D721Med (cell line): ENCODE results near the gene PRSS21.

Experiments
- DNase-seq: peaks from one replicate; pipeline ENCODE4 v3.0.0; 2011; ENCODE audit warnings: low spot score; ENCODE audit not compliant: insufficient read length
- FAIRE-seq: peaks from 2 replicates; lab custom pipeline; 2011; peaks lifted over from hg19 to GRCh38; lab: Jason Lieb, UNC
- TF ChIP-seq, protein P1 (sequence below): IDR thresholded peaks from 2 replicates; pipeline ENCODE4 v1.5.1; 2012; ENCODE audit warnings: mild to moderate bottlenecking, control low read depth; ENCODE audit not compliant: insufficient read depth; ENCODE audit errors: missing control alignments

The PRSS21 gene

DNA sequence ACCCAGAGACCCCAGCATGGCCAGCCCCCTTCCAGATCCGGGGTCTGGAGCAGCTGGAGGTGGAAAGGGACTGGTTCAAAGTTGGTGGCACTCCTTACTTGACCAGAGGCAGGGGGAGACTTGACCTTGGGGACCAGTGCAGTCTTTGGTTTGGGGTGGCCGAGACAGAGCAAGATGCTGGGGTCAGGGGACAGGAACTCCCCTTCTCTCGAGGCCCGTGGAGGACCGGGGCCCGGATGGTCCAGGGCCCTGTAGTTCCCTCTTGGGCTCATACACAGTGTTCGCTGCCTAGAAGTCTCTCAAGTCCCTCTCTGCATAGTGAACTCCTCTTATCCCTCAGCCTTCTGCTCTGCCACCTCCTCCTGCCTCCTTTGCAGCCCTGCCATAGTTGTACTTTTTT lies 29.1 kb upstream of the PRSS21 start:
- DNase-seq, result no peak
- FAIRE-seq, result no peak
- TF ChIP-seq, protein P1, sequence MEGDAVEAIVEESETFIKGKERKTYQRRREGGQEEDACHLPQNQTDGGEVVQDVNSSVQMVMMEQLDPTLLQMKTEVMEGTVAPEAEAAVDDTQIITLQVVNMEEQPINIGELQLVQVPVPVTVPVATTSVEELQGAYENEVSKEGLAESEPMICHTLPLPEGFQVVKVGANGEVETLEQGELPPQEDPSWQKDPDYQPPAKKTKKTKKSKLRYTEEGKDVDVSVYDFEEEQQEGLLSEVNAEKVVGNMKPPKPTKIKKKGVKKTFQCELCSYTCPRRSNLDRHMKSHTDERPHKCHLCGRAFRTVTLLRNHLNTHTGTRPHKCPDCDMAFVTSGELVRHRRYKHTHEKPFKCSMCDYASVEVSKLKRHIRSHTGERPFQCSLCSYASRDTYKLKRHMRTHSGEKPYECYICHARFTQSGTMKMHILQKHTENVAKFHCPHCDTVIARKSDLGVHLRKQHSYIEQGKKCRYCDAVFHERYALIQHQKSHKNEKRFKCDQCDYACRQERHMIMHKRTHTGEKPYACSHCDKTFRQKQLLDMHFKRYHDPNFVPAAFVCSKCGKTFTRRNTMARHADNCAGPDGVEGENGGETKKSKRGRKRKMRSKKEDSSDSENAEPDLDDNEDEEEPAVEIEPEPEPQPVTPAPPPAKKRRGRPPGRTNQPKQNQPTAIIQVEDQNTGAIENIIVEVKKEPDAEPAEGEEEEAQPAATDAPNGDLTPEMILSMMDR, result no peak

DNA sequence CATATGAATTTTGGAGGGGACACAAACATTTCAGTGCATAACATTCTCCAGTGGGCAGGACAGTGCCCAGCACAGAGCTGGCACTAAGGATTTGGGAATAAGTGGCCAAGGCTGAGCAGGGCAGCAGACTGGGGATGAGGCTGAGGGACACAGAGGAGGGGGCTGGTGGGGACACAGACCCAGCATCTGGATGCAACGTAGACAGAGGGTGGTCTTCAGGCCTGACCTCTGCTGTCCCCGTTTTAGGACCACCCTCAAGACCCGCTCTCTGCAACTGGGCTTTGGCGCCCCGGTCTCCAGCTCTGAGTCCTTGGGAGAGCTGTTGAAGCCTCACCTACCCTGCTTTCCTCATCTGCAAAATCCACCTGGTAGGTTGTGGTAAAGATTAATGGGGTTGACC lies 26.4 kb upstream of the PRSS21 start:
- DNase-seq (no peak), FAIRE-seq (no peak)
- TF ChIP-seq, protein P1, result no peak

DNA sequence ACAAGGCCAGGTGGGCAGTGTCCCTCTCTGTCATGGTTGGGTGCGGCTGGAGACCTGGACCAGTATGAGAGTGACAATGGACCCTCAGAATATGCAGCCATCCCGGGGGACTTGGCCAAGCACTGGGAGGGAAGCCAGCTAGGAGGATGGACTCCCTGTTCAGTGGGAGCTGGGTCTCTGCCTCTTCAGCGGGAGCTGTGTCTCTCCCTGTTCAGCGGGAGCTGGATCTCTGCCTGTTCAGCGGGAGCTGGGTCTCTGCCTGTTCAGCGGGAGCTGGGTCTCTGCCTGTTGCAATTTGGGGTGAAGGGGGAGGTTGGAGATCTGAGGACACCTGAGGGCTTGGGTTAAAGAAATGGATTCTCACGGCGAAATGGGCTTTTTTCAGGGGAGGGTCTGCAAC lies 25.9 kb upstream of the PRSS21 start:
- TF ChIP-seq, protein P1, result no peak
- DNase-seq, result no peak
- no peak for FAIRE-seq

DNA sequence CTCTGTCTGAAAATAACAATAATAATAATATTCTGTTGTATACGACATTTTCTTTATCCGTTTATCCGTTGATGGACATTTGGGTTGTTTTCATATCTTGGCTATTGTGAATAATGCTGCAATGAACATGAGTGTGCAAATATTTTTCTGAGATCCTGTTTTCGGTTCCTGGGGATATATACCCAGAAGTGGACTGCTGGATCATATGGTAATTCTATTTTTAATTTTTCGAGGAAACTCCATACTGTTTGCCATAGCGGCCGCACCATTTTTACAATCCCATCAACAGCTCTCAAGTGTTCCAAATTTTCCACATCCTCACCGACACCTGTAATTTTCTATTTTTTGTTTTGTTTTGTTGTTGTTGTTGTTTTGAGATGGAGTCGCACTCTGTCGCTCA lies 24.1 kb upstream of the PRSS21 start:
- no peak for DNase-seq
- TF ChIP-seq, protein P1, result no peak
- no peak for FAIRE-seq

DNA sequence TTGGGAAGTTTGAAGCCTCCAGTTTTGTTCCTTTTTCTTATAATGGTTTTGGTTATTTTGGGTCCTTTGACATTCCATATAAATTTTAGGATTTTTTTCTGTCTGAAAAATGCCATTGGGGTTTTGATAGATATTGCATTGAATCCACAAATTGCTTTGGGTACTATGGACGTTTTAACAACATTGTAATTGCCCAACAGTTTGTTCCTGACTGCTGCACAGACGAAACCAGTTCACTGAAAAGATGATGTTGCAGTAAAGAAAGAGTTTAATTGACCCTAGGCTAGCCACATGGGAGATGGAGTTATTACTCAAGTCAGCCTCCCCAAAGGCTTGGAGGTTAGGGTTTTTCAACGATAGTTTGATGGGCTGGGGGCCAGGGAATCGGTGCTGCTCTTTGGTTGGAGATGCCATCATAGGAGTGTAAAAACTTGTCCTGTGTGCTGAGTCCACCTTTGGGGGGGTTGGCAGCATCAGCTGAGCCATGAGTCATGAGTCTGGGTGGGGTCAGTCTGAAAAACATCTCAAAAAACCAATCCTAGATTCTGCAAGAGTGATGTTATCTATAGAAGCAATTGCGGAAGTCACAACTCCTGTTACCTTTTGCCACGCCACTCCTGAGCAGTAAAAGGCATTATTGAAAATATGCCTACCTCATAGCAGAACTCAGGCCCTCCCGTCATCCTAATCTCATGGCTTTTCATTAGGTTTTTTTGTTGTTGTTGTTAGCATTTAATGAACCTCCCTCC lies 21.5 kb upstream of the PRSS21 start:
- DNase-seq (no peak), FAIRE-seq (no peak)
- TF ChIP-seq, protein P1, result no peak

DNA sequence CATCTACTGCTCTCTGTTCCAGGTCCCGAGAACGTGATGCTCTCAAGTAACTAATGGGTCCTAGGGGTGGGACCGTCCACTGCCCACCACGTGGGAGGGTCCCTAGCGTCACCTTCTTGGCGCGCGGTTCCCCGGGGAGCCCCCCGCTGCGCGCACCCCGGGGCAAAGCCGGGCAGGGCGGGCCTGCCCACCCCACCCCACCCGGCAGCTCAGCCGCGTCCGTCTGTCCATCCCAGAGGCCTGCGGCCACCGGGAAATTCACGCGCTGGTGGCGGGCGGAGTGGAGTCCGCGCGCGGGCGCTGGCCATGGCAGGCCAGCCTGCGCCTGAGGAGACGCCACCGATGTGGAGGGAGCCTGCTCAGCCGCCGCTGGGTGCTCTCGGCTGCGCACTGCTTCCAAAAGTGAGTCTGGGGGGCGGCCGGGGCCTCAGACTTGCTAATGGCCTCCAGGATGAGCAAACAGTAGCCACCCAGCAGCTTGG lies 18.3 kb upstream of the PRSS21 start:
- DNase-seq (no peak), FAIRE-seq (no peak)
- TF ChIP-seq, protein P1, result no peak

DNA sequence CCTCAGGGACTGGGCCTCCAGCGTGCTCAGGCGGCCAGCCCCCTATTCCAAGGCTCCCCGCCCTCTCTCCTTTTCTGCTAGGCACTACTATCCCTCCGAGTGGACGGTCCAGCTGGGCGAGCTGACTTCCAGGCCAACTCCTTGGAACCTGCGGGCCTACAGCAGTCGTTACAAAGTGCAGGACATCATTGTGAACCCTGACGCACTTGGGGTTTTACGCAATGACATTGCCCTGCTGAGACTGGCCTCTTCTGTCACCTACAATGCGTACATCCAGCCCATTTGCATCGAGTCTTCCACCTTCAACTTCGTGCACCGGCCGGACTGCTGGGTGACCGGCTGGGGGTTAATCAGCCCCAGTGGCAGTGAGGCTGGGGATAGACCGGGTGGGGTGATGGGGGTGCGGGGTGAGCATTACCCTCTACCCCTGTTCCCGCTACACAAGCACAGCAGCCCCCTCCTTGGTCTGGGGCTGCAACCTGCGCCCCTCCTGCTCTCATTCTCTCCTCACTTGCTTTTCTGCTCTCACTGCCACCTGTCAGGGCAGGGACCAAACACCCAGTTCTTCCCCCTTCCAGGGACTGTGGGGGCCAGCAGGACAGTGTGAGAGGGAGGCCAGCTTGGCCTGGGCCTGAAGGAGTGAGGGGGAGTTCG lies 17.7 kb upstream of the PRSS21 start:
- FAIRE-seq, result no peak
- no peak for DNase-seq
- TF ChIP-seq, protein P1, result no peak
